SK-MEL-5 (cell line): ENCODE results near the gene C11orf91. TPM values are rescaled to one million over a fixed set of nuclear protein-coding genes. Genes with fewer than 3 reads are reported as not detected.
"Not testable (repeated sequence)": the region's sequence is repeated elsewhere in the genome, so short reads cannot be mapped to it uniquely, and the experiment has no call there.

Experiments
- DNase-seq: peaks from one replicate; pipeline ENCODE4 v3.0.0-alpha.2; 2016; ENCODE audit warnings: low read depth, low spot score
- in situ Hi-C: cut with HindIII; loops from 2 replicates; pipeline ENCODE4 v1.10.0; 2016; ENCODE audit warnings: low sequenced_read_pairs, high pct_unique_total_duplicates, low pct_unique_long_range_greater_than_20kb
- total RNA-seq: library from RNA; depleted of rRNA; stranded (reverse); fragments of >200 nt; shearing (Covaris generic); gene quantifications from 2 replicates; pipeline ENCODE4 v1.2.3, GENCODE V29; 2014; rRNA removed

The C11orf91 gene
- total RNA-seq, 1 experiment from 2014 or later = 0.29 TPM

GRCh38 chr11:33663121-33663520 lies 37.5 kb downstream of the C11orf91 start:
- no peak for DNase-seq
- in situ Hi-C loops = no loop called here

- in situ Hi-C loops, DNase-seq: not testable (repeated sequence)
These were observed 39.1 kb downstream of the C11orf91 start for GRCh38 chr11:33661526-33661925.

- in situ Hi-C loops = no loop called here
- DNase-seq = no peak
These were observed 39.7 kb downstream of the C11orf91 start for GRCh38 chr11:33660962-33661361.

GRCh38 chr11:33659370-33660139 lies 41.1 kb downstream of the C11orf91 start:
- DNase-seq = no peak
- in situ Hi-C loops = no loop called here

- DNase-seq = no peak
- in situ Hi-C loops = no loop called here
These were observed 42.3 kb downstream of the C11orf91 start for GRCh38 chr11:33658195-33658900.

- in situ Hi-C loops = no loop called here
- DNase-seq = no peak
These were observed 42.9 kb downstream of the C11orf91 start for GRCh38 chr11:33657757-33658156.

- in situ Hi-C loops = no loop called here
- no peak for DNase-seq
These were observed 43.9 kb downstream of the C11orf91 start for GRCh38 chr11:33656768-33657167.

GRCh38 chr11:33655842-33656600 lies 44.6 kb downstream of the C11orf91 start:
- no peak for DNase-seq
- in situ Hi-C loops = no loop called here

- in situ Hi-C loops = no loop called here
- no peak for DNase-seq
These were observed 46.0 kb downstream of the C11orf91 start for GRCh38 chr11:33654594-33654993.

GRCh38 chr11:33652930-33653329 lies 47.7 kb downstream of the C11orf91 start:
- in situ Hi-C loops = no loop called here
- no peak for DNase-seq

- in situ Hi-C loops = no loop called here
- DNase-seq = no peak
These were observed 48.2 kb downstream of the C11orf91 start for GRCh38 chr11:33652431-33652830.

GRCh38 chr11:33651990-33652389 lies 48.6 kb downstream of the C11orf91 start:
- in situ Hi-C loops = no loop called here
- no peak for DNase-seq

- in situ Hi-C loops = no loop called here
- no peak for DNase-seq
These were observed 49.1 kb downstream of the C11orf91 start for GRCh38 chr11:33651555-33651954.

GRCh38 chr11:33649944-33650343 lies 50.7 kb downstream of the C11orf91 start:
- DNase-seq = no peak
- in situ Hi-C loops = no loop called here

Other genes starting within 250 kb of the C11orf91 start
- gene CD59, start 35.6 kb upstream of the C11orf91 start, total RNA-seq = 634 and 733 TPM in 2 replicates
- gene FBXO3, start 73.7 kb upstream of the C11orf91 start, total RNA-seq = 36.5 and 40.5 TPM in 2 replicates
- not detected in 2 replicates for gene LMO2, start 191.2 kb upstream of the C11orf91 start, total RNA-seq